Body of pancreas (tissue), 4 donors: ENCODE data around the gene SNIP1.
"Not testable (repeated sequence)": the region's sequence is repeated elsewhere in the genome, so short reads cannot be mapped to it uniquely, and the experiment has no call there.

Experiments used
- POLR2A ChIP-seq, 3 donors: fragments of 450-650 bp; IDR thresholded peaks; one replicate each; pipeline ENCODE4 v1.6.1; 2016; ENCODE audit warnings: antibody characterized with exemption in 3 of 3, mild to moderate bottlenecking in 2 of 3
- TF ChIP-seq, protein P1 (sequence below), 7 experiments: fragments of 450-650 bp in 4 of 7; fragments of 200-600 bp in 3 of 7; sonication (generic) in 3 of 7; IDR thresholded peaks; one replicate each; pipeline ENCODE4 v1.5.1; 2016 to 2019; ENCODE audit warnings: antibody characterized with exemption in 7 of 7

DNA sequence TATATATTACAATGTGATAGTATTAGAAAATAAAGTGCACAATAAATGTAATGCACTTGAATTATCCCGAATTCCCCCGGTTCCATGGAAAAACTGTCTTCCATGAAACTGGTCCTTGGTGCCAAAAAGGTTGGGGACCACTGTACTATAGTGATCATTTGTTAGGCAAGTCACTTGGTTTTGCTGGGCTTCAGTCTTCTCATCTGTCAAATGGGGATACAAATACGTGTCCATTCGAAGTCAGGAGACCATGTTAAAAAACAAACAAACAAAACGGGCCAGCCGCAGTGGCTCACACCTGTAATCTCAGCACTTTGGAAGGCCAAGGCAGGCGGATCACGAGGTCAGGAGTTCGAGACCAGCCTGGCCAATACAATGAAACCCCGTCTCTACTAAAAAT, 14.9 kb downstream of the SNIP1 start:
- TF ChIP-seq, protein P1, sequence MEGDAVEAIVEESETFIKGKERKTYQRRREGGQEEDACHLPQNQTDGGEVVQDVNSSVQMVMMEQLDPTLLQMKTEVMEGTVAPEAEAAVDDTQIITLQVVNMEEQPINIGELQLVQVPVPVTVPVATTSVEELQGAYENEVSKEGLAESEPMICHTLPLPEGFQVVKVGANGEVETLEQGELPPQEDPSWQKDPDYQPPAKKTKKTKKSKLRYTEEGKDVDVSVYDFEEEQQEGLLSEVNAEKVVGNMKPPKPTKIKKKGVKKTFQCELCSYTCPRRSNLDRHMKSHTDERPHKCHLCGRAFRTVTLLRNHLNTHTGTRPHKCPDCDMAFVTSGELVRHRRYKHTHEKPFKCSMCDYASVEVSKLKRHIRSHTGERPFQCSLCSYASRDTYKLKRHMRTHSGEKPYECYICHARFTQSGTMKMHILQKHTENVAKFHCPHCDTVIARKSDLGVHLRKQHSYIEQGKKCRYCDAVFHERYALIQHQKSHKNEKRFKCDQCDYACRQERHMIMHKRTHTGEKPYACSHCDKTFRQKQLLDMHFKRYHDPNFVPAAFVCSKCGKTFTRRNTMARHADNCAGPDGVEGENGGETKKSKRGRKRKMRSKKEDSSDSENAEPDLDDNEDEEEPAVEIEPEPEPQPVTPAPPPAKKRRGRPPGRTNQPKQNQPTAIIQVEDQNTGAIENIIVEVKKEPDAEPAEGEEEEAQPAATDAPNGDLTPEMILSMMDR (IDR thresholded peaks at IDR 0.05): not testable (repeated sequence)
- TF ChIP-seq POLR2A (IDR thresholded peaks at IDR 0.05): not testable (repeated sequence)
